Activated CD4-positive, alpha-beta T cell treated with anti-CD3 and anti-CD28 coated beads, Interleukin-2, amount 50 U/mL, for 48 hours (primary cell): Measurements from ENCODE around the gene ZNF813.
A peak's percentile ranks its signal among the peaks of the same experiment; 100 is the strongest.
"Not testable (repeated sequence)": the region's sequence is repeated elsewhere in the genome, so short reads cannot be mapped to it uniquely, and the experiment has no call there.

ENCODE experiments used
- DNase-seq, 2 experiments: peaks; one replicate each; pipeline ENCODE4 v3.0.0-alpha.2; 2020

ZNF813 gene

DNA sequence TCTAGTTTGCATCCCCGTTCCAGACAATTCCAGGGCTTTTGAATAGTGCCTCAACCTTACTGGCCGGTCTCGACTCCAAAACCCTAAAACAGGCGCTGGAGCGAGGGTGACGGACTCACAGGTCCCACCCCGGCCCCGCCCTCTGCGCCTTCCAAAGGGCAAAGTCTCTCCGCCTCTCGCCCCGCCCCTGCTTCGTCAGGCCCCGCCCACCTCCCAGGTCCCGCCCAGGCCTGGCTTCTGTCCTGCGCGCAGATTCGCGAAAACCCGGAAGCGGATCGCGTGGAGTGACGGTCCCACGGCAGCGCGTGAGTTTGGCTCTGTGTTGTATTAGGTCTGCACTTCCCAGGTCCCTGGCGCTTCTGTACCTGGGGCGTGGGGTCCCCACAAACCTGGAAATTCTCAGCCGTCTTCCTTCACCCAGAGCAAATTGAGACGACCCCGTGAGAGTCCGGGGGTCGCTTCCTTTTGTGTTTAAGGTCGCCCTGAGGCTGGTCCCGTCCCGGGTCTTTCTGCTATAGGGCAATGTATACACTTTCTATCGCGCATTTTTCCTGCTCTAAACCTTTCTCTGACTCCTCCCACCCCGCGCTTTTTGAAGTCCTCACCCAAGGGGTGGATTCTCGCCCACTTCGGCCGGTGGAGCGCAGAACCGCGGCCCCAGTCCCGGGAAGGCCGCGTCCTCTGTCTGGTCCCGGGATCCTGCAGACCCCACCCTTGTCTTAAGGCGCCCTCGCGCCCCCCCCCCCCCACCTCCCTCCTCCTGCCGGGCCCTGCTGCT lies at the start of gene ZNF813:
ZNF813 (plus strand) TSS at position 249 of the 778 bp plus-strand sequence. CDS start 16,090 bp downstream, outside the sequence.
- peak; percentile 98 for DNase-seq

DNA sequence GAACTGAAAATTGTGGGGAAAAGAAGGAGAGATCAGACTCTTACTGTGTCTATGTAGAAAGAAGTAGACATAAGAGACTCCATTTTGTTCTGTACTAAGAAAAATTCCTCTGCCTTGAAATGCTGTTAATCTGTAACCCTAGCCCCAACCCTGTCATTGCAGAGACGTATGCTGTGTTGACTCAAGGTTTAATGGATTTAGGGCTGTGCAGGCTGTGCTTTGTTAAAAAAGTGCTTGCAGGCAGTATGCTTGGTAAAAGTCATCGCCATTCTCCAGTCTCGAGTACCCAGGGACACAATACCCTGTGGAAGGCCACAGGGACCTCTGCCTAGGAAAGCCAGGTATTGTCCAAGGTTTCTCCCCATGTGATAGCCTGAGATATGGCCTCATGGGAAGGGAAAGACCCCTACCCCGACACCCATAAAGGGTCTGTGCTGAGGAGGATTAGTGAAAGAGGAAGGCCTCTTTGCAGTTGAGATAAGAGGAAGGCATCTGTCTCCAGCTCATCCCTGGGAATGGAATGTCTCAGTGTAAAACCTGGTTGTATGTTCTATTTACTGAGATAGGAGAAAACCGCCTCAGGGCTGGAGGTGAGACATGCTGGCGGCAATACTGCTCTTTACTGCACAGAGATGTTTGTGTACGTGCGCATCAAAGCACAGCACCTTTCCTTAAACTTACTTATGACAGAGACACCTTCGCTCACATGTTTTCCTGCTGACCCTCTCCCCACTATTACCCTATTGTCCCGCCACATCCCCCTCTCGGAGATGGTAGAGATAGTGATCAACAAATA lies 46.8 kb upstream of the ZNF813 start:
- DNase-seq: not testable (repeated sequence)

- DNase-seq: no peak
These were observed 45.0 kb upstream of the ZNF813 start for GRCh38 chr19:53422551-53422950.

DNA sequence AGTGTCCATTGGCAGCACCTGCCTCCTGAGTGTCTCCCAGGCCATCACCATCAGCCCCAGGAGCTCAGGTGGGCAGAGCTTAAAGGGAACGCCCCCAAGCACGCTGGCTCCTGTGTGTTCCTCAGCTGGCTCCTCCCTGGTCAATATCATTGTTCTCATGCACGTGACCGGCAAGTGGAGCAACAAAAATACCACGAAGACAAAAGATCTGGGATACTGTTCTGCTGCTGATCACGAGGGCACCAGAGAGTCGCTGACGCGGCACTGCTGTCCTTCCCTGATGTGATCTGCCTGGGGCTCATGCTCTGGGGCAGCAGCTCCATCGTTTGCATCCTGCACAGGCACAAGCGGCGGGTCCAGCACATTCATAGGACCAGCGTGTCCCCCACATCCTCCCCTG lies 44.5 kb upstream of the ZNF813 start:
- DNase-seq: not testable (repeated sequence)

GRCh38 chr19:53423680-53424079 lies 43.9 kb upstream of the ZNF813 start:
- DNase-seq: not testable (repeated sequence)

- DNase-seq: peak; percentile 66 to 74
These were observed 42.5 kb upstream of the ZNF813 start for GRCh38 chr19:53424968-53425597.

- DNase-seq: peak; percentile 98
These were observed 36.0 kb upstream of the ZNF813 start, which contains the start of gene ZNF761 for GRCh38 chr19:53431399-53432087. Gene ZNF761 (plus strand): TSS chr19:53431984. CDS start chr19:53447269, 15,285 bp downstream.

GRCh38 chr19:53432088-53432661 lies 35.4 kb upstream of the ZNF813 start:
- no peak for DNase-seq

DNA sequence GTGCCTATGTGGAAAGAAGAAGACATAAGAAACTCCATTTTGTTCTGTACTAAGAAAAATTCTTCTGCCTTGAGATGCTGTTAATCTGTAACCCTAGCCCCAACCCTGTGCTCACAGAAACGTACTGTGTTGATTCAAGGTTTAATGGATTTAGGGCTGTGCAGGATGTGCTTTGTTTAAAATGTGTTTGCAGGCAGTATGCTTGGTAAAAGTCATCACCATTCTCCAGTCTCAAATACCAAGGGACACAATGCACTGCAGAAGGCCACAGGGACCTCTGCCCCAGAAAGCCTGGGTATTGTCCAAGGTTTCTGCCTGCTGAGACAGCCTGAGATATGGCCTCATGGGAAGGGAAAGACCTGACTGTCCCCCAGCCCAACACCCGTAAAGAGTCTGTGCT lies 23.7 kb upstream of the ZNF813 start:
- DNase-seq: not testable (repeated sequence)

DNA sequence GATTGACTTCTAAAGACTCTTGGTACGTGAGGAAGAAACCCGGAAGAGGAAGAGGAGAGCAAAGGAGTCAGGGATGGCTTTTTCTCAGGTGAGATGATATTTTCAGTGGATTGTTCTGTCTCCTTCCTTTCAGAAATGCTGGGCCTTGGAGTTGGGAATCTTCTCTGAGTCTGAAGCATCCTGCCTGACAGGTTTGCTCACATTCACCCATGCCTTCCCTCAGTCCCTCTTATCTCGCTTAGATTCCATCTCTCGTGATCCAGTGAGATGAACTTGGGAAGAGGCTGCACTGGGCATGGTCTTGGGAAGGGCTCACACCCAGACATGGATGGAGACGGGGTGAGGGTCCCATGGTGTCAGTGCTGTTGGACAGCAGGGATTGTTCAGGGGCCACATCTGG lies 20.3 kb upstream of the ZNF813 start:
- not testable (repeated sequence) for DNase-seq

DNA sequence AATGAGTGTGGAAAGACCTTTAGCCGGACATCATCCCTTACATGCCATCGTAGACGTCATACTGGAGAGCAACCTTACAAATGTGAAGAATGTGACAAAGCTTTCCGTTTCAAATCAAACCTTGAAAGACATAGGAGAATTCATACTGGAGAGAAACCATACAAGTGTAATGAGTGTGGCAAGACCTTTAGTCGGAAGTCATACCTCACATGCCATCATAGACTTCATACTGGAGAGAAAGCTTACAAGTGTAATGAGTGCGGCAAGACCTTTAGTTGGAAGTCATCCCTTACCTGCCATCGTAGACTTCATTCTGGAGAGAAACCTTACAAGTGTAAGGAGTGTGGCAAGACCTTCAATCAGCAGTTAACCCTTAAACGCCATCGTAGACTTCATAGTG lies 11.7 kb upstream of the ZNF813 start:
- DNase-seq: no peak

- not testable (repeated sequence) for DNase-seq
These were observed 7.3 kb upstream of the ZNF813 start for GRCh38 chr19:53460131-53460721.

GRCh38 chr19:53461866-53462265 lies 5.7 kb upstream of the ZNF813 start:
- DNase-seq: no peak

DNA sequence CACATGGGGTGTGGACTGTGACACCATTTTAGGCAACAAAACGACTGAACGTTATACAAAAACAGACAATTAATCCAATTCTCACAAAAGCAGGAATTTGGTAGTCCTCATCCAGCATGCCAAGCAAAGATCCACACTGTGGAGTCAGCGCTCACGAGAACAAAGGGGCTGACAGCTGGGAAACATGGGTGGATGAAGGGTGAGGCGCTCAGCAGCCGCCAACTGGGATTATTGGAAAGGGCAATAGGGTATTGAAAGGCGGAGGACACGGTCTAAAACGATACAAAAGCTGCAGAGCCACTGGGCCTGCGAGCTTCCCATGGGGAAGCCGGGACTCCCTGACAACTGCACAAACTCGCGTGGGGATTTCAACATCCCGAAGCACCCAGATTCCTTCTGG lies 4.7 kb upstream of the ZNF813 start:
- DNase-seq: no peak

DNA sequence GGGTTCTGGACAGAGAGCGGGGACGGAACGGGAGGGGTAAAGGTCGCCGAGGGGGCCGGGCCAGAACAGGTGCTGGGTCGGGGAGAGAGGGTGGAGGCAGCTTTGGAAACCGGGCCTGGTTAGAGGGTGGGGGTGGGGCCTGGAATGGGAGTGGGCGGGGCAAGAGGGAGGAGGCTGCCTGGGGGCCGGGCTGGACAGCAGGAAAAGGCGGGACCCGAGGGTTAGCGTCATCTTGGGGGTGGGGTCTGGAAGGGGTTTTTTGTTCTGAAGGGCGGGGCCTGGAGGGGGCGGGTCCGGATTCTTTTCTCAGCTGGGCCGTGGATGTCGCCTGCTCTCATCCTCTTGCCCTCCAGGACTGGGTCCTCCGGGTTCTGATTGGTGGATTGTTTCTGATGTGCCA lies 4.3 kb upstream of the ZNF813 start:
- DNase-seq: no peak

- DNase-seq: no peak
These were observed 628 bp upstream of the ZNF813 start for GRCh38 chr19:53466726-53467484.

- not testable (repeated sequence) for DNase-seq
These were observed 1.1 kb downstream of the ZNF813 start for GRCh38 chr19:53468628-53469027.

GRCh38 chr19:53471916-53472315 lies 4.4 kb downstream of the ZNF813 start:
- no peak for DNase-seq

DNA sequence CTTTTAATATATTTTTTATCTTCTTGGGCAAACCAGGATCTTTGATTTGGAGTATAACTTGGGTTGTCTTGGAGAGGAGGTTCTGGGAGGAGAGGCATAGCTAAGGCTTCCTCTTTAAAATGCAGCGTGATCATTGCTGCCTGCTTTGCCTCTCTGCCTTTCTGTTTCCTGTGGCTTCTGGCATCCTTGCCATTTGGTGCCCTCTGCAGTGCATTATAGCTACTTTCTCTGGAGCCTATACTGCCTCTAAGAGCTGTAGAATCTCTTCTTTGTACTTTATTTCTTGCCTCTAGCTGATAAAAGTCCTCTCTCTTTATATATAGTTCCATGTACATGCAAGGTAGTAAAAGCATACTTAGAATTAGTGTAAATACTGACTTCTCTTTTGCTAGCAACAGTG lies 7.3 kb downstream of the ZNF813 start:
- DNase-seq: not testable (repeated sequence)

- DNase-seq: not testable (repeated sequence)
These were observed 7.9 kb downstream of the ZNF813 start for GRCh38 chr19:53475470-53475869.

GRCh38 chr19:53483751-53484150 lies 16.2 kb downstream of the ZNF813 start:
- not testable (repeated sequence) for DNase-seq
